Nephron (organoid): ENCODE data around the gene ELMO1.

ENCODE experiments used
- H3K27ac Mint-ChIP-seq, 3 experiments: 2 replicates each; pipeline ENCODE4 v1.8.0; 2020; ENCODE audit warnings: mixed read lengths in 3 of 3, mild to moderate bottlenecking in 2 of 3, moderate library complexity in 1 of 3
- H3K27me3 Mint-ChIP-seq: 2 replicates; pipeline ENCODE4 v1.8.0; 2021; ENCODE audit warnings: low read depth, mild to moderate bottlenecking, moderate library complexity, mixed read lengths
- H3K36me3 Mint-ChIP-seq: 2 replicates; pipeline ENCODE4 v1.8.0; 2020; ENCODE audit warnings: low read depth, mixed read lengths
- H3K4me1 Mint-ChIP-seq: 2 replicates; pipeline ENCODE4 v1.8.0; 2020; ENCODE audit warnings: mixed read lengths
- H3K4me3 Mint-ChIP-seq, 3 experiments: 2 replicates each; pipeline ENCODE4 v1.8.0; 2020; ENCODE audit warnings: mild to moderate bottlenecking in 3 of 3, mixed read lengths in 3 of 3, moderate library complexity in 2 of 3
- H3K9me3 Mint-ChIP-seq: 2 replicates; pipeline ENCODE4 v1.8.0; 2020; ENCODE audit warnings: mixed read lengths
- TF ChIP-seq, protein P1 (sequence below), 3 experiments: fragments of 200-600 bp; sonication (generic); IDR thresholded peaks; one replicate each; pipeline ENCODE4 v1.5.0; 2021; ENCODE audit warnings: antibody characterized with exemption in 3 of 3; ENCODE audit not compliant: unreplicated experiment in 3 of 3

The ELMO1 gene

DNA sequence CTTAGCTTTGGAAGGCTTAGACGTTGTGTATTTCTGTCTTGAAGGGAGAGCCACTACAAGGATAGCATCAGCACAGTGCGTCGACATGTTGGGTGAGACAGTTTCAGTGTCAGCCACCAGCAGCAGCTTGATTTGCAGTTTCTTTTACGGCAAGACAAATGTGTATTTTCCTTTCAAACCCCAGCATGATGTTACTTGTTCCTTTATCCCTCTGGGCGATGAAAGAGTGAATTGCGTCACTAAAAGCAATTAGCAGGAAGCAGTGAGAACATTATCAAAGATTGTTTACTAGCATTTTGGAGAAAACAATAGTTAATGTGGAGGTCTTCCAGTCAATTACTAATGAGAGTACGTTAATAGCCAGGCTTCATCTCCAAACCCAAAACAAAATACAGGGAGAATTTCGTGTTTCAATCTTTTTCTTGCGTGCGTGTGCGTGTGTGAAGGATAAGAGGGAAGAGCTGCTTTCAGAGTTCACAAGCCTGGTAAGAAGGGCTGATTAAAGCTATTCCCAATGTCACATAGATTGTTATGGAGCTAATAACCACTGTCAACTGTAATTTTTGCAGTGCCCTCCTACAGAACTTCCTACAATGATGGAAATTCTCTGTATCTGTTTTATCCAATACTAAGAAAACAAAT lies 567.3 kb downstream of the ELMO1 start:
- no peaks in the 10 kb centered on the region for H3K9me3 Mint-ChIP-seq
- TF ChIP-seq, protein P1, sequence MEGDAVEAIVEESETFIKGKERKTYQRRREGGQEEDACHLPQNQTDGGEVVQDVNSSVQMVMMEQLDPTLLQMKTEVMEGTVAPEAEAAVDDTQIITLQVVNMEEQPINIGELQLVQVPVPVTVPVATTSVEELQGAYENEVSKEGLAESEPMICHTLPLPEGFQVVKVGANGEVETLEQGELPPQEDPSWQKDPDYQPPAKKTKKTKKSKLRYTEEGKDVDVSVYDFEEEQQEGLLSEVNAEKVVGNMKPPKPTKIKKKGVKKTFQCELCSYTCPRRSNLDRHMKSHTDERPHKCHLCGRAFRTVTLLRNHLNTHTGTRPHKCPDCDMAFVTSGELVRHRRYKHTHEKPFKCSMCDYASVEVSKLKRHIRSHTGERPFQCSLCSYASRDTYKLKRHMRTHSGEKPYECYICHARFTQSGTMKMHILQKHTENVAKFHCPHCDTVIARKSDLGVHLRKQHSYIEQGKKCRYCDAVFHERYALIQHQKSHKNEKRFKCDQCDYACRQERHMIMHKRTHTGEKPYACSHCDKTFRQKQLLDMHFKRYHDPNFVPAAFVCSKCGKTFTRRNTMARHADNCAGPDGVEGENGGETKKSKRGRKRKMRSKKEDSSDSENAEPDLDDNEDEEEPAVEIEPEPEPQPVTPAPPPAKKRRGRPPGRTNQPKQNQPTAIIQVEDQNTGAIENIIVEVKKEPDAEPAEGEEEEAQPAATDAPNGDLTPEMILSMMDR (IDR thresholded peaks at IDR 0.05; ENCODE audit: unreplicated experiment in 3 of 3), result no peak
- no peak overlapping the region for H3K27ac Mint-ChIP-seq
- H3K4me1 Mint-ChIP-seq, result no peaks in the 10 kb centered on the region
- H3K27me3 Mint-ChIP-seq, result peaks cover 11% of the 10 kb centered on the region
- no peaks in the 10 kb centered on the region for H3K36me3 Mint-ChIP-seq
- H3K4me3 Mint-ChIP-seq, result no peak overlapping the region

DNA sequence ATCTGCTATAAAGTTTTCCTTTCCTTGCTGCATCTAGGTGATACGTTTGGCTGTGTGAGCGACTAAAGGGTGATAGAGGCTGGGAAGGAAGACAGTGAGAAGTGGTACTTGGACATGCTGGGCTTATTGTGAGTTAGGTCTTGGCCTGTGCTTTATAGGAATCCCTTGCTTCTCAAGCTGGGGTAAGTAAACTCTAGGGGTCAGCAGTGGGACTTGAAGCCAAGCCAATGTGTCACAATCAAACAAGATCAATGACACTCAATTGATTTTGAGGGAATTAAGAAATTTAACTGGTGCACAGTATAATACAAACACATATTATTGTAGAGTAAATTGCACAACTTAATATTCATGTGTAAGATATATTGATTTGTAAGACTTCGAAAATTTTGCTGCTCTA lies 568.6 kb downstream of the ELMO1 start:
- Mint-ChIP-seq H3K4me1 (no peaks in the 10 kb centered on the region), H3K27me3 (peaks cover 11% of the 10 kb centered on the region), H3K4me3 (no peak overlapping the region), H3K27ac (no peak overlapping the region), H3K36me3 (no peaks in the 10 kb centered on the region), H3K9me3 (no peaks in the 10 kb centered on the region)
- TF ChIP-seq, protein P1 (IDR thresholded peaks at IDR 0.05; ENCODE audit: unreplicated experiment in 3 of 3), result no peak

DNA sequence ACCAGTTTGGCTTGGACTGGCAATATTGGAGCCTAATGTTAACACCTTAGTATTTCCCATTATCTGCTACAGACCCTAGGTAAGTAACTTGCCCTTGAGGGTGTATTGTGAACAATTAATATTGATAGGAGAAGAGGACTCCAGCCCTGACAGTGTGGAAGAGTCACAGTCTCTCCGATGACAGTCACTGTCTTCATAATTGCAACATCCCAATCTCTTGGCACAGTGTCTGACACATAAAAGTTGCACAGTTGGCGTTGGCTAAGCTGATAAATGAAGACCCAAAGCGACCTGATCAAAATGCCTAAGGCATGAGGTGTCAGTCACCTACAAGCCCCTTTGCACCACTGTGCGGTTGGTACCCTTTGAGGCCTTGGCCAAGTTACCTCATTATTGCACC lies 569.6 kb downstream of the ELMO1 start:
- Mint-ChIP-seq H3K4me1 (no peaks in the 10 kb centered on the region), H3K27ac (no peak overlapping the region), H3K27me3 (peaks cover 7% of the 10 kb centered on the region), H3K4me3 (no peak overlapping the region), H3K9me3 (no peaks in the 10 kb centered on the region), H3K36me3 (no peaks in the 10 kb centered on the region)
- TF ChIP-seq, protein P1 (IDR thresholded peaks at IDR 0.05; ENCODE audit: unreplicated experiment in 3 of 3), result no peak

DNA sequence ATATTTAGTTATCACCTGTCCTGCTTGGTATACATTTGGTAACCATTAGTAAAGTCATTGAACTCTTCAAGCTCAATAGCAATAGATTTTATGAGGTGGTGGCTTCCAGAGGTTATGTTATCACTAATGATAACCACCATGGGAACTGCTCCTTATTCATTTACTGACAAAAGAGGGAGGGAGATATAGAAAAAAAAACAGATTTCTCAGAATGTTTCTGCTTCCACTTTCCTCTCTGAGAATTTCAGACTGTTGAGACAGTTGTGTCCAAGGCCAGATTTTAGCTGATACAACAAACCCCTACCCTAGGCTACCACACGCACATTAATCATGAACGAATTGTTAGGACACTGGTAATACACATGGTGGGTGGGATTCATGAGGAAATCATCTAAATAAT lies 570.4 kb downstream of the ELMO1 start:
- TF ChIP-seq, protein P1 (IDR thresholded peaks at IDR 0.05; ENCODE audit: unreplicated experiment in 3 of 3), result no peak
- no peak overlapping the region for H3K4me3 Mint-ChIP-seq
- H3K9me3 Mint-ChIP-seq, result no peaks in the 10 kb centered on the region
- H3K36me3 Mint-ChIP-seq, result no peaks in the 10 kb centered on the region
- no peak overlapping the region for H3K27ac Mint-ChIP-seq
- no peaks in the 10 kb centered on the region for H3K4me1 Mint-ChIP-seq
- H3K27me3 Mint-ChIP-seq, result peaks cover under 1% of the 10 kb centered on the region

DNA sequence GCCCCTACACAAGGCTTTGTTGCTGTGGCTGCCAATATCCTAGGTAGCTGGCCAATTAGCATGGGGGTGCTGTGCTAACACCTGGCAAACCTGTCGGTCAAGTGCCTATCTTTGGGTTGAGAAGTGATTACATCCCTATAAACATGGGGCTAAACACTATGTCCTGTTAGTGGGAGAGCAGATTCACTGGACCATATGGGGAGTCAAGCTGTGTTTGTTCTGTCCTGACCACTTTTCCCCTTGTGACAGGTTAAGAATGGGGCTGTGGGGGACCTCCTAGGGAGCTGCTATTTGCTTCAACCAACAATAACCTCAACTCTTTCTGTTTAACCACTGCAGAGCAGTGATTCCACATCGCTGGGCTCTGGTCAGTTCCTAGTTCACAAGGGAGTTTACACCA lies 572.9 kb downstream of the ELMO1 start:
- Mint-ChIP-seq H3K36me3 (no peaks in the 10 kb centered on the region), H3K27ac (no peak overlapping the region), H3K9me3 (no peaks in the 10 kb centered on the region), H3K27me3 (no peaks in the 10 kb centered on the region), H3K4me3 (no peak overlapping the region), H3K4me1 (no peaks in the 10 kb centered on the region)
- TF ChIP-seq, protein P1 (IDR thresholded peaks at IDR 0.05; ENCODE audit: unreplicated experiment in 3 of 3), result no peak

DNA sequence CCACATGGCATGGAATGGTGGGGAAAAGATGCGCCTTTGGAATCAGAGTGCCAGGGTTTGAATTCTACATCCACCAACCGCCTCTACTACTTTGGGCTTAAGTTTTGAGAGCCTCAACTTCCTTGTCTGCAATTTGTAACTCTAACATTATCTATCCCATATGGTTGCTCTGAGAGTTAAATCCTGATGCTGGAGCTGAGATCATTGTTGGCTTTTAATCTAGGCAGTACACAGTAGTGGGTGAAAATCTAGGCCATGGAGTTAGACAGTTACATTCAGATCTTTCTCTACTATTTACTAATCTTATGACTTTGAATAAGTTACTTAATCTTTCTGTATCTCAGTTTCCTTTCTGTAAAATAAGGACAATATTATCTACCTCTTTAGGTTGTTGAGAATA lies 574.6 kb downstream of the ELMO1 start:
- Mint-ChIP-seq H3K36me3 (no peaks in the 10 kb centered on the region), H3K9me3 (no peaks in the 10 kb centered on the region), H3K27me3 (no peaks in the 10 kb centered on the region), H3K4me1 (no peaks in the 10 kb centered on the region), H3K27ac (no peak overlapping the region), H3K4me3 (no peak overlapping the region)
- TF ChIP-seq, protein P1 (IDR thresholded peaks at IDR 0.05; ENCODE audit: unreplicated experiment in 3 of 3), result no peak
